Endothelial cell of hepatic sinusoid (primary cell): ENCODE data around the gene PFN1.
"Not testable (repeated sequence)": the region's sequence is repeated elsewhere in the genome, so short reads cannot be mapped to it uniquely, and the experiment has no call there.

Experiments
- in situ Hi-C: cut with HindIII; loops from 2 replicates; pipeline ENCODE4 v1.10.0; 2017; ENCODE audit warnings: low sequenced_read_pairs

PFN1 gene

DNA sequence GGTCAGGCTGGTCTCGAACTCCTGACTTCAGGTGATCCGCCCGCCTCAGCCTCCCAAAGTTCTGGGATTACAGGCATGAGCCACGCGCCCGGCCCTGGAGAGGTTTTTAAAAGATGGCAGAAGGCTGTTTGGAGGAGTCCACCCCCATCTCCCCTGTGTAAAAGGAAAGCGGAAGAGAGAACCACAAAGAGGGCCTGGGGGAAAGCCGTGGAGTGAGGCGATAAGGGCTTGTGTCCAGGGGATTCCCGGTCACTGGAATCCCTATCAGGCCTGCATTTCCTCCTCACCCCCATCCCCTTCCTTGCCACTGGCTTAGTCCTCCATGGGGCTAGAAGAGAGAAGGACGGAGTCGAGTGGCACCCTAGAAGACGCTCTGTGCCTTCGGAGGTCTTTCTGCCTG is 16.4 kb downstream of the PFN1 start, which contains the start of gene GP1BA:
GP1BA (plus strand) TSS at position 315 of the 400 bp plus-strand sequence. CDS start 328 bp downstream, outside the sequence.
- in situ Hi-C loops: no loop called here

- in situ Hi-C loops: no loop called here
Measured at GRCh38 chr17:4928881-4929280, 19.4 kb downstream of the PFN1 start.

GRCh38 chr17:4926577-4927335 is 21.6 kb downstream of the PFN1 start:
- in situ Hi-C loops: not testable (repeated sequence)

GRCh38 chr17:4921320-4921719 is 27.0 kb downstream of the PFN1 start:
- in situ Hi-C loops: no loop called here

DNA sequence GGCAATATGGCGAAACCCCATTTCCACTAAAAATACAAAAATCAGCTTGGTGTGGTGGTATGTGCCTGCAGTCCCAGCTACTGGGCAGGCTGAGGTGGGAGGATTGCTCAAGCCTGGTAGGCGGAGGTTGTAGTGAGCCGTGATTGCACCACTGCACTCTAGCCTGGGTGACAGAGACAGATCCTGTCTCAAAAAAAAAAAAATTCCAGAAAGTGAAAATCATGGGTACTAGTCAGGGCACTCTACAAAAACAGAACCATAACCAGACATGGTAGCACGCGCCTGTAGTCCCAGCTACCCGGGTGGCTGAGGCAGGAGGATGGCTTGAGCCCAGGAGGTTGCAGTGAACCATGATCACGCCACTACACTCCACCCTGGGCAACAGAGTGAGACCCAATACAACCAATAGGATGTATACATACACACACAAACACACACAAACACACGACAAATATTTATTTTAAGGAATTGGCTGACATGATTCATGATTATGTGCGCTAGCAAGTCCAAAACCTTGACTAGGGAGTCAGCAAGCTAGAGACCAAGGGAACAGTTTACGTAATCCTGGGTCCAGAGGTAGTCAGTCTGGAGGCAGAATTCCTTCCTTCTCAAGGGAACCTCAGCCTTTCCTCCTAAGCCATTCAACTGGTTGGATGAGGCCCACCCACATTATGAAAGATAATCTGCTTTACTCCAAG is 27.8 kb downstream of the PFN1 start:
- in situ Hi-C loops: no loop called here

- in situ Hi-C loops: no loop called here
Measured at GRCh38 chr17:4919511-4920047, 28.8 kb downstream of the PFN1 start.

DNA sequence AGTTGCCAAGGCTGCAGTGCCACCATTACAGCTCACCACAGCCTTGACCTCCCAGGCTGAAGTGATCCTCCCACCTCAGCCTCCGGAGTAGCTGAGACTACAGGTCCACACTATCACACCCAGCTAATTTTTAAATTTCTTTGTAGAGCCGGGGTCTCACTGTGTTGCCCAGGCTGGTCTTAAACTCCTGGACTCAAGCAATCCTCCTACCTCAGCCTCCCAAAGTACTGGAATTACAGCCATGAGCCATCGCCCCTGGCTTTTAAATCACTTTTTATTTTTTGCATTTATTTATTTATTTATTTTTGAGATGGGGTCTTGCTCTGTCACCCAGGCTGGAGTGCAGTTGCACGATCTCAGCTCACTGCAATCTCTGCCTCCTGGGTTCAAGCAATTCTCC is 33.8 kb downstream of the PFN1 start:
- in situ Hi-C loops: not testable (repeated sequence)

- in situ Hi-C loops: no loop called here
Measured at GRCh38 chr17:4913994-4914393, 34.3 kb downstream of the PFN1 start.

GRCh38 chr17:4908711-4909496 is 39.4 kb downstream of the PFN1 start:
- in situ Hi-C loops: no loop called here

GRCh38 chr17:4908301-4908700 is 40.0 kb downstream of the PFN1 start:
- in situ Hi-C loops: no loop called here

DNA sequence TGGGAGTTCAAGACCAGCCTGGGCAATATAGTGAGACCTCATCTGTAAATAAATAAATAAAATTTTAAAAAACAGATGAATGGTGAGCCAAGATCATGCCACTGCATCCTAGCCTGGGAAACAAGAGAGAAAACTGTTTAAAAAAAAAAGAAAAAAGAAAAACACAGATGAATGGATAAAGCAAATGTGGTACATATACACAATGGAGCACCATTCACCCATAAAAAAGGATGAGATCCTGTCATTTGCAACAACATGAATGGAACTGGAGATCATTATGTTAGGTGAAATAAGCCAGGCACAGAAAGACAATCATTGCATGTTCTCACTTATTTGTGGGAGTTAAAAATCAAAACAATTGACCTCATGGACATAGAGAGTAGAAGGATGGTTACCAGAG is 41.7 kb downstream of the PFN1 start:
- in situ Hi-C loops: not testable (repeated sequence)

DNA sequence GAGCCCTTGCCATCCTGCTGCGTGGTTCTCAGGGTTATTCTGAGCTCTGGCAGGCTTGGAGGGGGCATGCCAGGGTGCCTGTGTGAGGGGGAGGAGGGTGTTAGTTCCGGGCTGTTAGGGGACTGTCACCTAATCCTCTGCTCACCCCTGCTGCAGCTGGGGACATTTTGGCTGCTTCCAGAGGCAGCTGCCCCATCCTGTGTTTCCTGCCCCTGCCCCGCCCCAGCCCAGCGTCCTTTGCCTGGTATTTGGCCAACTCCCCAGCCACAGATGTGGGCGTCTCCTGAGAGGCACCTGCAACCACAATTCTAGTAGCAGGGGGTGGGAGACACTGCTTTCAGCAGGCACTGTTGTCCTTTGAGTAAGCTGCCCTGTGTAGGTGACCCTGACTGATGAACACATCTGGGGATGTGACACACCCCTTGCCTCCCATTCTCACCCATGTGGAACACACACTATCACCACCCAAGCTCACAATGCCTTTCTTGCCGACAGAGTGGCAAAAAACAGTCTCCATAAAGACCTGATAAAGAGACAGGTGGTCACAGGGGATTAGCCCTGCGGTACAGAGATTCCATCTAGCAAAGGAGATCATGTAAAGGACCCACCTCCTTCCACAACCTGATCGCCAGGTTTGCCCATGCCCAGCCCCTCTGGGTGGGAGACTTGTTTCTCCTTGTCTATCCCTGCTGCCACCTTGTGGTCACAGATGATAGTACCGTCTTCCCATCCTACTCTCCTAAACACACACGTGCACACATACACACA is 45.1 kb downstream of the PFN1 start, which contains the start of gene CHRNE:
CHRNE (minus strand) TSS at position 48 of the 768 bp plus-strand sequence; CDS start at position 13, 35 bp downstream.
- in situ Hi-C loops: no loop called here

DNA sequence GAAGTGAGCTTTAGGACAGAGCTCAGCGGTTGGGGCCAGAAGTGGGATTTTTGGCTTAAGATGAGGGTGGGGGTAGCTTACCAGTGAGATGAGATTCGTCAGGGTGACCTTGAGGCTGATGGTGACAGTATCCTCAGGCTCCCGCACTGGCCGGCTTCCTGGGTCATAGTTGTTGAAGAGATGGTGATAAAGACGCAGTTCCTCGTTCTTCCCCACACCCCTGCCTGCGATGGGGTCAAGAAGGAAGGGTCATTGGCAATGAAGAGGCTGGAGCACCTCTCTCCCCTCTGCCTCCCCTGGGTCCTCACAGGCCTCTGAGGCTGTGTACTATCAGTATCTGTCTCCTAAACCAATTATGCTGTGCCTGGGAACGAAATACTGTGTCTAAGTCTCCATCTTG is 45.8 kb downstream of the PFN1 start:
- in situ Hi-C loops: no loop called here

DNA sequence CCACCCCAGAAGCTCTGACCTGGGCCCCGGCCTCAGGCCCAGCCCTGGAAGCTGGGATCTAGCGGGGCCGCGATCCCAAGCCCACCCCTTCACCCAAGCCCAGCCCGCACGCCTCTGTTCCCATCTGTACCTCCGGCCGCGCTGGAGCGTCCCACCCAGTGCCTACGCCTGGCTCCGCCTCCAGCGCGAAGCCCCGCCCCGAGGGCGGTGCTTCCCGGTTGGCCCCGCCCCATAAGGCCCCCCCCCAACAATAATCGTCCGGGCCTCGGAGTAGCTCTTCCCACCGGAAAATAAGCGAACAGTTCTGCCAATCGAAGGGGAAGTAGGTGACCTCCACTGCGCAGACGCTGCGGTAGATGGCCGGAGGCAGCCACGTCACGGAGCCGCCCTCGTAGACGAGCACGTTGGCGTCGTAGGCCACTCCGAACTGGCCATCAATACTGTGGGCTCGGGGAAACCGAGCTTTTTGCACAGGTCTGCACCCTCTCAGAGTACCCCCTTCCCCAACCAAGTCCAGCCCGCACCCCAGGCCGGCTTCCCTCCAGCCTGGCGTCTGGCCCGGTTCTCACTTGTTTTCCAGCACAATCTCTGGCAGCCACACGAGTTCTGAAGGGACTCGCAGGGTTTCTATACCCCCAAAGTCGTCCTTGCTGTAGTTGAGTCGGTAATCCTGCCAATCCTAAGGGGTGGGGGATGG is 46.5 kb downstream of the PFN1 start:
- in situ Hi-C loops: no loop called here

DNA sequence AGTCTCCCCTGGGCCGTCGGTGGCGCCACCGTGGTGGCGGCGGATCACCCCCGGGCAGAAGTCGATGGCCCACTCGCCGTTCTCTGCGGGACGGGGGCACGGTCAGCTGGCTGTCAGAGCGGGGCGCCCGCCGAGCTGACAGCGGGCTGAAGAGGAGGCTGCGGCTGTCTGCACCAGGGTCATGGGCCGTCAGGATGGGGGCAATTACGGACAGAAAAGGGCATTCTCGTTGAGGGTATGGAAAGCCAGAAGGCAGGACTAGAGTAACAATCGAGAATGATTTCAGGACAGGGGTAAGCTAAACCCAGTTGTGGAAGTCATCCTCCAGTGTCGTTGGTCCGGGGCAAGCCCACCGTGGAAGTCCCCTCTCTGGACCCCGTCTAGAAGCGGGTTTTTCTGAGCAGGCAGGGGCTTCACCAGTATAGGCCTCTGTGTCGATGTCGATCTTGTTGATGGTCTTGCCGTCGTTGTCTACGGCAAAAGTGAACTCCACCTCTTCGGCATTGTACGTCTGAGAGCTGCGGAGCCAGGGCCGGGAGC is 47.2 kb downstream of the PFN1 start:
- in situ Hi-C loops: no loop called here

- in situ Hi-C loops: no loop called here
Measured at GRCh38 chr17:4900231-4901107, 47.9 kb downstream of the PFN1 start.

- in situ Hi-C loops: no loop called here
Measured at GRCh38 chr17:4899341-4900230, 48.7 kb downstream of the PFN1 start, which contains the start of gene C17orf107. Gene C17orf107 (plus strand): TSS chr17:4899536. CDS start chr17:4899763, 227 bp downstream.
